Lower leg skin (tissue), 3 donors: ENCODE data around the gene RFX2.

Source experiments
- CTCF ChIP-seq, 3 donors: fragments of 450-650 bp; IDR thresholded peaks; one replicate each; pipeline ENCODE4 v1.5.1; 2016; ENCODE audit warnings: antibody characterized with exemption in 3 of 3, mild to moderate bottlenecking in 3 of 3, moderate library complexity in 2 of 3
- POLR2A ChIP-seq, 2 donors: fragments of 450-650 bp; IDR thresholded peaks; one replicate each; pipeline ENCODE4 v1.6.1; 2016 to 2017; ENCODE audit warnings: antibody characterized with exemption in 2 of 2, mild to moderate bottlenecking in 1 of 2, moderate library complexity in 1 of 2

GRCh38 chr19:6117534-6117933 lies 7.2 kb upstream of the RFX2 start:
- no peak for TF ChIP-seq POLR2A (IDR thresholded peaks at IDR 0.05)
- TF ChIP-seq CTCF (IDR thresholded peaks at IDR 0.05): no peak
